ENCODE data around the gene CYP27C1. TPM values are rescaled to one million over a fixed set of nuclear protein-coding genes. Genes with fewer than 3 reads are reported as not detected.

Gene CYP27C1
- total and polyA plus RNA-seq, 9 of the 15 experiments (the other 6 are each of a cell fraction or from before 2014, with no cell fraction given) = not detected

GRCh38 chr2:127169066-127169660, 50.9 kb downstream of the CYP27C1 start (continued):
- no peak for TF ChIP-seq POLR3G (IDR thresholded peaks at IDR 0.05; ENCODE audit: extremely low read depth, insufficient read length, insufficient replicate concordance)
- TF ChIP-seq ZC3H8 (IDR thresholded peaks at IDR 0.05) = no peak
- no peak for TF ChIP-seq HNRNPUL1 (IDR thresholded peaks at IDR 0.05; ENCODE audit: low read length)

- 5% methylated on average over 9 of the region's 12 CpGs for WGBS (ENCODE audit: insufficient coverage, low coverage, missing lambda C conversion rate)
- TF ChIP-seq COPS2 (conservative IDR thresholded peaks at IDR 0.05) (no peak), NFE2 (IDR thresholded peaks at IDR 0.05; ENCODE audit: low read depth) (no peak), SIN3A (IDR thresholded peaks at IDR 0.05; ENCODE audit: borderline replicate concordance in 2 of 2, control insufficient read depth in 1 of 2, low read depth in 2 of 2, low read length in 2 of 2) (no peak), BDP1 (IDR thresholded peaks at IDR 0.05; ENCODE audit: insufficient read depth, insufficient read length) (no peak), MAFK (IDR thresholded peaks at IDR 0.05; ENCODE audit: low read length) (no peak), FOXM1 (IDR thresholded peaks at IDR 0.05; ENCODE audit: low read depth) (no peak), FOXM1 (CRISPR knock-in tag; IDR thresholded peaks at IDR 0.05; ENCODE audit: low read depth) (no peak), FOXO4 (CRISPR knock-in tag; IDR thresholded peaks at IDR 0.05) (no peak), ADNP (tag; IDR thresholded peaks at IDR 0.05) (no peak)
Measured at GRCh38 chr2:127166231-127166860, 53.8 kb downstream of the CYP27C1 start.

More at GRCh38 chr2:127166231-127166860, 53.8 kb downstream of the CYP27C1 start:
- POLR2A ChIA-PET = interaction anchor here (0.6 to 1.0 kb wide), 2 partner anchors 29 to 305 kb away, joined by 3 read pairs; no protein-coding TSS in a partner anchor
- H3K9me1 ChIP-seq (ENCODE audit: control insufficient read depth, insufficient read depth, low read length) = no peaks in the 10 kb centered on the region
- H3K79me2 ChIP-seq (ENCODE audit: control insufficient read depth, insufficient read depth, low read length) = no peaks in the 10 kb centered on the region
- no TSS peak for BruUV-seq (replicated peaks)
- H3K27me3 ChIP-seq (ENCODE audit: control insufficient read depth in 2 of 2, insufficient read depth in 2 of 2, low read length in 2 of 2) = peaks cover 9 to 49% of the 10 kb centered on the region in 2 experiments; a peak in 4 of 5 replicates
- no peak for FAIRE-seq
- H3K4me3 ChIP-seq = no peak overlapping the region
- no peak for ATAC-seq
- no peaks in the 10 kb centered on the region for H3K4me1 ChIP-seq (replicated peaks in 1 of 2; ENCODE audit: control insufficient read depth in 2 of 2, insufficient read depth in 2 of 2, low read length in 2 of 2)
- no peaks in the 10 kb centered on the region; the same call in 1 of the 2 replicates for H4K20me1 ChIP-seq (replicated peaks; ENCODE audit: control insufficient read depth, insufficient read depth, low read length)
- CTCF ChIA-PET (ENCODE audit: low intra/inter-chr PET ratio) = no interaction called here
- H3K27ac ChIP-seq (ENCODE audit: extremely low read depth, low read depth, low read length) = no peak overlapping the region
- no peaks in the 10 kb centered on the region for H3K9me3 ChIP-seq (replicated peaks; ENCODE audit: control insufficient read depth, insufficient read depth, low read depth, low read length)
- H3K9ac ChIP-seq (ENCODE audit: insufficient read depth in 1 of 2, low read depth in 2 of 2, low read length in 2 of 2) = no peak overlapping the region
- intact Hi-C loops (cut with micrococcal nuclease) (no loop called here), in situ Hi-C loops (cut with MboI) (no loop called here)
- no peak overlapping the region for H2AFZ ChIP-seq (ENCODE audit: low read depth, low read length)
- DNase-seq (ENCODE audit: extremely low read depth in 1 of 4, low spot score in 3 of 4) = no peak
- no peak overlapping the region for H3K4me2 ChIP-seq (ENCODE audit: insufficient read depth, low read length)
- no peaks in the 10 kb centered on the region for H3K36me3 ChIP-seq (ENCODE audit: control insufficient read depth, insufficient read depth, low read length)
